GM18868 (cell line): ENCODE data around the gene FRMD3.

ENCODE experiments used
- ATAC-seq: cut with Tn5 transposase; IDR thresholded peaks from one replicate; pipeline ENCODE4 v1.9.1; 2021; ENCODE audit warnings: mild to moderate bottlenecking, moderate library complexity; ENCODE audit not compliant: unreplicated experiment

The FRMD3 gene

DNA sequence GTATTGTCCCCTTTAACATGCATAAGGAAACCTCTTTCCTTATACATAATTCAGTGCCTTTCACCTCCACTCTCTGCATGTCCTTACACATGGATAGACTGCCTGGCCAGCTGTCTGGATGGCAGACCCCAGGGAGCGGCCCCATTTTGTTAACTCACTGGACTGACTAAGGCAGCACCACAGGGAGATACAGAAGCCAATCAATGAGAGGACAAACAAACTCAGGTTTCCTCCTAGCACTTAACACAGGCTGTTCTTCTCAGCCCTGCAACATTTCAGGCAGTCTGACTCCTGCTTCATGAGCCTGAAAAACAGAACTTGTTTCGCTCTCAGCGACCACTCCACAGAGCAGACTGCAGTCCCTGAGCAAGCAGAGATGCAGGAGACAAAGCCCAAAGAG lies 339.8 kb downstream of the FRMD3 start:
- ATAC-seq, result no peak

- no peak for ATAC-seq
These were observed 340.6 kb downstream of the FRMD3 start for GRCh38 chr9:83197591-83197990.

- no peak for ATAC-seq
These were observed 341.3 kb downstream of the FRMD3 start for GRCh38 chr9:83196946-83197345.
